NOMO-1 treated with dmso at 0.1 percent for 144 hours (cell line): Measurements from ENCODE around the gene SRGAP2C.
"Not testable (repeated sequence)": the region's sequence is repeated elsewhere in the genome, so short reads cannot be mapped to it uniquely, and the experiment has no call there.

Source experiments
- DNase-seq: peaks from one replicate; lab custom pipeline; 2025; ENCODE audit not compliant: unreplicated experiment; lab: John Stamatoyannopoulos, UW

SRGAP2C gene

GRCh38 chr1:121369959-121370358 lies 185.2 kb downstream of the SRGAP2C start:
- not testable (repeated sequence) for DNase-seq

- DNase-seq, result not testable (repeated sequence)
These were observed 190.1 kb downstream of the SRGAP2C start for GRCh38 chr1:121374851-121375367.

GRCh38 chr1:121376986-121377385 lies 192.2 kb downstream of the SRGAP2C start:
- DNase-seq, result not testable (repeated sequence)

GRCh38 chr1:121378757-121379156 lies 194.0 kb downstream of the SRGAP2C start:
- not testable (repeated sequence) for DNase-seq

GRCh38 chr1:121384754-121385153 lies 200.0 kb downstream of the SRGAP2C start:
- not testable (repeated sequence) for DNase-seq

GRCh38 chr1:121385162-121385561 lies 200.4 kb downstream of the SRGAP2C start:
- DNase-seq, result not testable (repeated sequence)

- DNase-seq, result not testable (repeated sequence)
These were observed 201.0 kb downstream of the SRGAP2C start for GRCh38 chr1:121385563-121386288.

GRCh38 chr1:121386319-121386948 lies 201.7 kb downstream of the SRGAP2C start:
- not testable (repeated sequence) for DNase-seq

- not testable (repeated sequence) for DNase-seq
These were observed 205.3 kb downstream of the SRGAP2C start for GRCh38 chr1:121389895-121390560.

GRCh38 chr1:121392130-121392529 lies 207.4 kb downstream of the SRGAP2C start:
- not testable (repeated sequence) for DNase-seq

GRCh38 chr1:121395718-121396201 lies 211.0 kb downstream of the SRGAP2C start:
- DNase-seq, result not testable (repeated sequence)

GRCh38 chr1:121396335-121397081 lies 211.7 kb downstream of the SRGAP2C start:
- not testable (repeated sequence) for DNase-seq

- not testable (repeated sequence) for DNase-seq
These were observed 212.3 kb downstream of the SRGAP2C start for GRCh38 chr1:121397101-121397500.

GRCh38 chr1:121399193-121399592 lies 214.4 kb downstream of the SRGAP2C start:
- not testable (repeated sequence) for DNase-seq

- not testable (repeated sequence) for DNase-seq
These were observed 215.3 kb downstream of the SRGAP2C start for GRCh38 chr1:121400108-121400507.

GRCh38 chr1:121400541-121401310 lies 216.0 kb downstream of the SRGAP2C start:
- not testable (repeated sequence) for DNase-seq

- not testable (repeated sequence) for DNase-seq
These were observed 216.7 kb downstream of the SRGAP2C start for GRCh38 chr1:121401375-121401955.

GRCh38 chr1:121403254-121403653 lies 218.5 kb downstream of the SRGAP2C start:
- DNase-seq, result not testable (repeated sequence)

- DNase-seq, result peak; percentile 76
These were observed 223.6 kb downstream of the SRGAP2C start for GRCh38 chr1:121408354-121408753.
